GM12873 (cell line): ENCODE measurements around the gene PEX1.

Source experiments
- TF ChIP-seq, protein P1 (sequence below): IDR thresholded peaks from 2 replicates; pipeline ENCODE4 v1.5.1; 2012; ENCODE audit warnings: low read depth, mild to moderate bottlenecking, moderate library complexity, low read length, control low read depth; ENCODE audit not compliant: insufficient read depth; ENCODE audit errors: missing control alignments

PEX1 gene

GRCh38 chr7:92557249-92557648 lies 28.9 kb upstream of the PEX1 start:
- TF ChIP-seq, protein P1, sequence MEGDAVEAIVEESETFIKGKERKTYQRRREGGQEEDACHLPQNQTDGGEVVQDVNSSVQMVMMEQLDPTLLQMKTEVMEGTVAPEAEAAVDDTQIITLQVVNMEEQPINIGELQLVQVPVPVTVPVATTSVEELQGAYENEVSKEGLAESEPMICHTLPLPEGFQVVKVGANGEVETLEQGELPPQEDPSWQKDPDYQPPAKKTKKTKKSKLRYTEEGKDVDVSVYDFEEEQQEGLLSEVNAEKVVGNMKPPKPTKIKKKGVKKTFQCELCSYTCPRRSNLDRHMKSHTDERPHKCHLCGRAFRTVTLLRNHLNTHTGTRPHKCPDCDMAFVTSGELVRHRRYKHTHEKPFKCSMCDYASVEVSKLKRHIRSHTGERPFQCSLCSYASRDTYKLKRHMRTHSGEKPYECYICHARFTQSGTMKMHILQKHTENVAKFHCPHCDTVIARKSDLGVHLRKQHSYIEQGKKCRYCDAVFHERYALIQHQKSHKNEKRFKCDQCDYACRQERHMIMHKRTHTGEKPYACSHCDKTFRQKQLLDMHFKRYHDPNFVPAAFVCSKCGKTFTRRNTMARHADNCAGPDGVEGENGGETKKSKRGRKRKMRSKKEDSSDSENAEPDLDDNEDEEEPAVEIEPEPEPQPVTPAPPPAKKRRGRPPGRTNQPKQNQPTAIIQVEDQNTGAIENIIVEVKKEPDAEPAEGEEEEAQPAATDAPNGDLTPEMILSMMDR: no peak

GRCh38 chr7:92550194-92550593 lies 21.9 kb upstream of the PEX1 start:
- TF ChIP-seq, protein P1: no peak

DNA sequence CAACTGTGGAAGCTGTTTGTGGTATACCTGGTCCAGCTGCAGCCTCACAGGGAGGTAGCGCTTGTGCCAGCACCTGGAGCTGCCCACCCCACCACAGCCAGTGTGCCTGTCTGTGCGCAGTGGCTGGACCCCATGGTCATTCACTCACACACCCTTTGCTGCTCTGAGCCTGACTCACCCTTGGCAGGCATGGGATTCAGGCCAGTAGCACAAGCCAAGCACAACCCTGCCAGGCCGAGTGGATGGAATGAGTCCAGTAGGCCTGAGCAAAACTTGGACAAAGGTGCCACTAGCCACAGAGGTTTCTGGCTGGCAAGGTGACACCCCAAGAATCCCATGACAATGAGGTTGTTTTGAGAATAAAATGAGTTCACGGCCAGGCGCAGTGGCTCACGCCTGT lies 19.3 kb upstream of the PEX1 start:
- TF ChIP-seq, protein P1: no peak

DNA sequence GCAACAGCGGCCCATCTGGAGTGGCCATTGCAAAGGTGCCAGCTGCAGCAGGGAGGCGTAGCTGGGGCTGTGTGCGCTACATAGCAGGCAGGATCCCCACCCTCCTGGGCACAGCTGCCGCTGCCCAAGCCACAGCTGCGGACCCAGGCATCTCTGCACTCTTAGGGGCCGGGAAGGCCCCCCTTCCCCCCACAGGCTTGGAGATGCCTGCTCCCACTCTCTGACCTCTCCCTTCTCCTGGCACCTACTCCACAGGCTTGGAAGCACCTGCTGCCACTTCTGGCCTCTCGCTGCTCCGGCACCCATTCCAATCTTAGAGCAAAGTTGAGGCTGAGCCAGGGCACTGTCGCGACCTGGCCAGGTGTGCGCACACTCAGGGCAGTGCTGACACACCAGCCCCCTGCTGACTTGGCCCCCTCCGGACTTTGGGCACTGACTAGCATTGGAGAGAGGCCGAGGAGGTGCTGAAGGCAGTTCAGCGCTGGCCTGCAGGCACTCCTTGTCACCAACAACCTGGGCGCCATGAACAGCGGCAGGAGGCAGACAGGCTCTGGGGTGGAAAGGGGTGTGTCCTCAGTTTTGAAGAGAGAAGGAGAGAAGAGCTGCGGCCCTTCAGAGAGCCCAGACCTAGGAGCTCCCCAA lies 18.7 kb upstream of the PEX1 start:
- TF ChIP-seq, protein P1: no peak

DNA sequence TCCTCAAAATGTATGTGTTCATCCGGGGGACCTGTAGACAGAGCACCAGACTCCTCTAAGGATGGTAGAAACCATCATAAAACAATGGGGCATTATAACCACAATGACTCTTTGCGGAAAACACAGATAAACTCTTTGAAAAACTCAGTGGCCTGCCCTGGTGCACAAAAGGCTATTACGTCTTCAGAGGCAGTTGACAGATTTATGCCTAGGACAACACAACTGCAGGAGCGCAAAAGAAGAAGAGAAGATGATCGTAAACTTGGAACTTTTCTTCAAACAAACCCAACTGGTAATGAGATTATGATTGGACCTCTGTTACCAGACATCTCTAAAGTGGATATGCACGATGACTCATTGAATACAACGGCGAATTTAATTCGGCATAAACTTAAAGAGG lies 6.3 kb upstream of the PEX1 start:
- TF ChIP-seq, protein P1: no peak

- TF ChIP-seq, protein P1: no peak
Measured at GRCh38 chr7:92528958-92529264, 591 bp upstream of the PEX1 start.

DNA sequence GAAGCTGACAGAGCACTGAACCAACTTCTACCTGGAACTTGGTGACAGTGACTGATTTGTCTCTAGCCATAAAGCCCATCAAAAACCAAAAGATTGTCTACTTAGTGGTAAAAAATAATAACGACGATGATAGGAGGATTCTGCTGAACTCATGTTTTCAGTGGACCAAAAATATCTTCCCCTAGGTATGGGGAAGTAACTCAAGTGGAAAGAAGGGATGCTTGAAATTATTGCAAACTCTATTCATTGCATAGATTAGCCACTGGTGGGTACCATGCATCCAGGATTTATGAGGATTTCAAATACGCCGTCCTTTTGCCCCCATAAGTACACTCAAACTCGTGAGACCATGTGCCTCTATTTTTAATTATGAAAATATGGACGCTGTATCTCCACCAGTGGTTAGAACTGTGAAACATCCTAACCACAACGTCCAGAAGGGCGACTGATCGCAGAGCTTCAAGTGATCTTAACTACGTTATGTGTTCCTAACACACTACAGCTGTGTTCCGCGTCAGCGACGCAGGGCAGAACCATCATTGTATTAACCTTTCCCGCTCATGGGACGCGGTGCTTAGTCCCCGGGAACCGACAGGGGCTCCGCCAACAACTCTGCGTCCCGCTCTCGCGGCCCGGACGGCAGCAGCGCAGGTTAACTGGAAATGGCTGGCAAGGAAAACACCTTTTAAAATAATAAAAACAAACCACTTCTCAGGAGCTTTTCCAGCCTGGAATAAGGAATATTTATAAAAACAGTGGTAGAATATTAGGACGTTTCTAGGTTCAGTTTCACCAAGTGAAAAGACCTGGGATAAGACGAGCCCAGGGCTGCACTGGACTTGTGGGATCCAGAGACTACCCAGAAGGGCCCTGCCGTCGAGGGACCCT lies 776 bp downstream of the PEX1 start:
- TF ChIP-seq, protein P1: peak; percentile 23
